HUES64 (cell line): ENCODE measurements around the gene SMOC2.

Experiments
- H3K27ac ChIP-seq: 2 replicates; pipeline ENCODE4 v1.7.0; 2013; ENCODE audit warnings: low read depth, low read length, inconsistent platforms
- H3K27me3 ChIP-seq: 2 replicates; pipeline ENCODE4 v1.6.1; 2013; ENCODE audit warnings: mild to moderate bottlenecking, low read length; ENCODE audit not compliant: insufficient read depth
- H3K36me3 ChIP-seq: 2 replicates; pipeline ENCODE4 v1.6.1; 2013; ENCODE audit warnings: mild to moderate bottlenecking, low read length; ENCODE audit not compliant: insufficient read depth
- H3K4me1 ChIP-seq: 2 replicates; pipeline ENCODE4 v1.6.1; 2013; ENCODE audit warnings: mild to moderate bottlenecking, low read length, moderate library complexity; ENCODE audit not compliant: insufficient read depth
- H3K4me3 ChIP-seq: 2 replicates; pipeline ENCODE4 v1.5.1; 2013; ENCODE audit warnings: mild to moderate bottlenecking, low read length, moderate library complexity
- H3K9ac ChIP-seq: 2 replicates; pipeline ENCODE4 v1.6.1; 2013; ENCODE audit warnings: mild to moderate bottlenecking, low read depth, low read length
- H3K9me3 ChIP-seq: 2 replicates; pipeline ENCODE4 v1.6.1; 2013; ENCODE audit warnings: low read depth, low read length; ENCODE audit not compliant: insufficient read depth
- WGBS: fragments of 150-250, 120-280 bp; methylation state at CpG from one replicate; pipeline ENCODE4 v1.1.7; 2013; ENCODE audit warnings: missing lambda C conversion rate; 5-methylcytosine and 5-hydroxymethylcytosine counted together

SMOC2 gene

DNA sequence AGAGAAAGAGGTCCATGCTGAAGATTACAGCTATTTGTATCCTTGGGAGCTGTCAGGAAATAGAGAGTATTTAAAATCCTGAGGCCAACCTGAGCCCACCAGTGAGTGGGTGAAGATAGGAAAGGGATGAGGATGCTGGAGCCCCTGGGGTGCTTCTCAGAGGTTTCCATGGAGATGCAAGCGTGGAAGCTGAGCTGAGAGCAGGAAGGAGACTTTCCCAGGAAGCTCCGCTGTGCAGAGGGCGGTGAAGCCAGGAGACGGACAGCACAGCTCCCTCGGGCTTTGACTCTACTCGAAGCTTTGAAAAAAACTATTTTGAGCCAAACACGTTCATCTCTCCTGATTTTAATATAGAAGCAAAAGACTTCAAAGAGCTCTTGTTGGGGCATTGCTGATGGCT lies 222.1 kb downstream of the SMOC2 start:
- WGBS = 86% methylated on average over 7 of the region's 7 CpGs
- Histone ChIP-seq H3K4me1 (peaks cover 23% of the 10 kb centered on the region), H3K36me3 (no peaks in the 10 kb centered on the region), H3K27me3 (no peaks in the 10 kb centered on the region), H3K4me3 (no peak overlapping the region), H3K27ac (no peak overlapping the region), H3K9me3 (0 out of 2 replicates have a peak, but pooled peaks cover 3% of the 10 kb centered on the region), H3K9ac (no peak overlapping the region)

DNA sequence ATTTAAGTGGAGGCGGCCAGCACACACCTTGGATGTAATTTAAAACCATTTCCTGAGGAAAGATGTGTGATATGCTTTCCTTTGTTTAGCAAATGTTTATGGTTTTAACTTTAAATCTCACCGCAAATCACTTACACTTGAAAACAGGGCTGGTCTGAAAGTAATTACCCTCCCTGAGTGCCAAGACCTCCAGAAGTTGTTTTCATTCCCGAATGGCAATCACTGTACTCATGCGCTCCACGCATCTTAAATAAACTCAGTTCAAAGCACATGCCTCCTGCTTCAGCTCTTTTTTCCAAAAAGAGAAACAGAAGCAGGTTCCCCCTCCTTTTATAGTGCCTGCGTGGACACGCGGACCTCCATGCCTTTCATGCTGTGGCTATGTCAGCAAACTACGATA lies 224.0 kb downstream of the SMOC2 start:
- 89% methylated on average over 9 of the region's 9 CpGs for WGBS
- Histone ChIP-seq H3K27ac (no peak overlapping the region), H3K36me3 (no peaks in the 10 kb centered on the region), H3K4me3 (no peak overlapping the region), H3K9ac (no peak overlapping the region), H3K9me3 (no peaks in the 10 kb centered on the region), H3K27me3 (no peaks in the 10 kb centered on the region), H3K4me1 (peaks cover 23% of the 10 kb centered on the region)

DNA sequence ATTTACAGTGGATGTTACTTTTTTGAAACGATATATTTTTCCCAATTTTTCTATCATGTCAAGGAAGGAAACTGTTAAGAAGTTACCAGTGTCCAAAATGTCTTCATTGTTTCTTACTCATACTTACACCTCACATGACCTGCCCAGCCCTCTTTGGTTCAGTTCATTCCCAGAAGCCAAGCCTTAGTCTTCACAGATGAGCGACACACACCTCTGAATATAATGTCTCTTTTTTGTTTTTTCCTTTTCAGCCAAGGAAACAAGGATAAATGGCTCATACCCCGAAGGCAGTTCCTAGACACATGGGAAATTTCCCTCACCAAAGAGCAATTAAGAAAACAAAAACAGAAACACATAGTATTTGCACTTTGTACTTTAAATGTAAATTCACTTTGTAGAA lies 225.2 kb downstream of the SMOC2 start:
- Histone ChIP-seq H3K36me3 (no peaks in the 10 kb centered on the region), H3K27ac (no peak overlapping the region), H3K27me3 (no peaks in the 10 kb centered on the region), H3K9me3 (no peaks in the 10 kb centered on the region), H3K4me1 (peaks cover 23% of the 10 kb centered on the region), H3K4me3 (no peak overlapping the region), H3K9ac (no peak overlapping the region)
- 83% methylated on average over 3 of the region's 3 CpGs for WGBS

DNA sequence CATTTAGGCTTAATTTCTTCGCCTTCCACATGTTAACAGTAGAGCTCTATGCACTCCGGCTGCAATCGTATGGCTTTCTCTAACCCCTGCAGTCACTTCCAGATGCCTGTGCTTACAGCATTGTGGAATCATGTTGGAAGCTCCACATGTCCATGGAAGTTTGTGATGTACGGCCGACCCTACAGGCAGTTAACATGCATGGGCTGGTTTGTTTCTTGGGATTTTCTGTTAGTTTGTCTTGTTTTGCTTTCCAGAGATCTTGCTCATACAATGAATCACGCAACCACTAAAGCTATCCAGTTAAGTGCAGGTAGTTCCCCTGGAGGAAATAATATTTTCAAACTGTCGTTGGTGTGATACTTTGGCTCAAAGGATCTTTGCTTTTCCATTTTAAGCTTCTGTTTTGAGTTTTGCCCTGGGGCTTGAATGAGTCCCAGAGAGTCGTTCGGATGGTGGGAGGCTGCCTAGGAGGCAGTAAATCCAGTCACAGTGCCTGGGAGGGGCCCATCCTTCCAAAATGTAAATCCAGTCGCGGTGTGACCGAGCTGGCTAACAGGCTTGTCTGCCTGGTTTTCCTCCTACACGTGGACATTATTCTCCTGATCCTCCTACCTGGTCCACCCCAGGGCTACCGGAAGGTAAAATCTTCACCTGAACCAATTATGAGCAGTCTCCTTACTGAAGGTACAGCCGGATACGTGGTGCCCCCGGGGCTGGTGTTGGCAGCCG lies 225.9 kb downstream of the SMOC2 start:
- Histone ChIP-seq H3K9me3 (no peaks in the 10 kb centered on the region), H3K27me3 (no peaks in the 10 kb centered on the region), H3K4me1 (peaks cover 23% of the 10 kb centered on the region), H3K27ac (no peak overlapping the region), H3K36me3 (no peaks in the 10 kb centered on the region), H3K9ac (no peak overlapping the region), H3K4me3 (no peak overlapping the region)
- WGBS = 74% methylated on average over 18 of the region's 18 CpGs

DNA sequence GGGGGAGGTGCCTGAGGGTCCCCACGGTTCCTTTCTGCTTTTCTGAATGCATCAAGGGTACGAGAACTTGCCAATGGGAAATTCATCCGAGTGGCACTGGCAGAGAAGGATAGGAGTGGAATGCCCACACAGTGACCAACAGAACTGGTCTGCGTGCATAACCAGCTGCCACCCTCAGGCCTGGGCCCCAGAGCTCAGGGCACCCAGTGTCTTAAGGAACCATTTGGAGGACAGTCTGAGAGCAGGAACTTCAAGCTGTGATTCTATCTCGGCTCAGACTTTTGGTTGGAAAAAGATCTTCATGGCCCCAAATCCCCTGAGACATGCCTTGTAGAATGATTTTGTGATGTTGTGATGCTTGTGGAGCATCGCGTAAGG lies 226.4 kb downstream of the SMOC2 start:
- H3K4me3 ChIP-seq = no peak overlapping the region
- H3K9me3 ChIP-seq = no peaks in the 10 kb centered on the region
- 91% methylated on average over 7 of the region's 7 CpGs for WGBS
- no peaks in the 10 kb centered on the region for H3K27me3 ChIP-seq
- H3K27ac ChIP-seq = no peak overlapping the region
- H3K36me3 ChIP-seq = no peaks in the 10 kb centered on the region
- H3K4me1 ChIP-seq = peaks cover 23% of the 10 kb centered on the region
- H3K9ac ChIP-seq = no peak overlapping the region

DNA sequence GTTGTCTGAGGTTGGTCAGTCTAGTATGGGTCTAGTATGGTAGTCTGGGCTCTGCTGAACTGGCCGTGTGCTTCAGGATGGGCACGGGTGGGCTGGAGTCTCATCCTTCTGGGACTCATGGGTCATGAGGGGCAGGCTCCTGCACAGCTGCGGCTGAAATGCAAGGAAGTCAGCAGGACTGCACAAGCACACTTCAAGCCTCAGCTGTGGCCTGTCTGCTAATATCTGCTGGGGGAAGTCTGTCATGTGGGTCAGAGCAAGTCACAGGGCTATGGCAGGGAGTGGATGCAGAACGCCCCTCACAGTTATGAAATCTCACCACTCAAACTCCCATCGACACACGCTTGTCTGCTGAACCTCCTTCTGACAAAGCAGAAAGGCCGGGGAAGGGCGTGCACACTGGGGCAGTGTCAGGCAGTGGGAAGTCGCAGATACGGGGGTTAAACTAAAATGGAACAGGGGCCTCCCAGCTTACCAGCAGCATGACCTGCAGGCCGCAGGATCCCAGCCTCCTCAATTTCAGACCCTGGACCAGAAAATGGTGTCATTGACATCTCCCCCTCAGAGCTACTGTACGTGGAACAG lies 229.5 kb downstream of the SMOC2 start:
- WGBS = 95% methylated on average over 12 of the region's 12 CpGs
- Histone ChIP-seq H3K27ac (no peak overlapping the region), H3K4me3 (no peak overlapping the region), H3K9ac (no peak overlapping the region), H3K9me3 (no peaks in the 10 kb centered on the region), H3K4me1 (peaks cover 17% of the 10 kb centered on the region), H3K27me3 (no peaks in the 10 kb centered on the region), H3K36me3 (no peaks in the 10 kb centered on the region)

DNA sequence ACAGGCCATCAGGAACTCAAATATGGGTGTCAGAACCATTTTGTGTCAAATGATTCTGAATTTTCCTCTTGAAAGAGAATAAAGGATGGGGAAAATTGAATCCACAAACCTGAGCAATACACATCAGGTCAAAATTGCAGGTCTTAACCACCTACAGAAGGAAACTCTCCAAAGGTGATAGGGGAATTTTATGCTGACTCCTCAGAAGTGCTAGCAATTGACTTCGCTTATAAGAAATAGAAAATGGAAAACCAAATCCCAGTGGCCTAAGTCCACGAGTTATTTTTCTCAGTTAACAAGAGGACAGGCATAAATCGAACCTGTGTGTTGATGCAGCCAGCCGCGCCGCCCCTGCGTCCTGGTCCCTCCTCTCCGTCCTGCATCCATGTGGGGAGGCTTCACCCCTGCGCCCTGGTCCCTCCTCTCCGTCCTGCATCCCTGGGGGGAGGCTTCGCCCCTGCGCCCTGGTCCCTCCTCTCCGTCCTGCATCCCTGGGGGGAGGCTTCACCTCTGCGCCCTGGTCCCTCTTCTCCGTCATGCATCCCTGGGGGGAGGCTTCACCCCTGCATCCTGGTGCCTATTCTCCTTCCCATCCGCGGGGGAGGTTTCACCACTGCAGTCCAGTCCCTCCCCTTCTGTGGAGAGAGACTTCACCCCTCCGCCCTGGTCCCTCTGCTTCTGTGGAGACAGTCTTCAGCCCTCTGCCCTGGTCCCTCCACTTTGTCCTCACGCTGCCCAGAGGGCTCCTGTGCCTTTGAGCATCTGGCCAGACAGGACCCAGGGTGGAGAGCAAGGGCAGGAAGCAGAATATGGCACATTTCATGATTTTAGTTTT lies 230.3 kb downstream of the SMOC2 start:
- Histone ChIP-seq H3K9me3 (no peaks in the 10 kb centered on the region), H3K9ac (no peak overlapping the region), H3K36me3 (no peaks in the 10 kb centered on the region), H3K4me1 (peaks cover 13% of the 10 kb centered on the region), H3K4me3 (no peak overlapping the region), H3K27me3 (no peaks in the 10 kb centered on the region), H3K27ac (no peak overlapping the region)
- 92% methylated on average over 19 of the region's 19 CpGs for WGBS

DNA sequence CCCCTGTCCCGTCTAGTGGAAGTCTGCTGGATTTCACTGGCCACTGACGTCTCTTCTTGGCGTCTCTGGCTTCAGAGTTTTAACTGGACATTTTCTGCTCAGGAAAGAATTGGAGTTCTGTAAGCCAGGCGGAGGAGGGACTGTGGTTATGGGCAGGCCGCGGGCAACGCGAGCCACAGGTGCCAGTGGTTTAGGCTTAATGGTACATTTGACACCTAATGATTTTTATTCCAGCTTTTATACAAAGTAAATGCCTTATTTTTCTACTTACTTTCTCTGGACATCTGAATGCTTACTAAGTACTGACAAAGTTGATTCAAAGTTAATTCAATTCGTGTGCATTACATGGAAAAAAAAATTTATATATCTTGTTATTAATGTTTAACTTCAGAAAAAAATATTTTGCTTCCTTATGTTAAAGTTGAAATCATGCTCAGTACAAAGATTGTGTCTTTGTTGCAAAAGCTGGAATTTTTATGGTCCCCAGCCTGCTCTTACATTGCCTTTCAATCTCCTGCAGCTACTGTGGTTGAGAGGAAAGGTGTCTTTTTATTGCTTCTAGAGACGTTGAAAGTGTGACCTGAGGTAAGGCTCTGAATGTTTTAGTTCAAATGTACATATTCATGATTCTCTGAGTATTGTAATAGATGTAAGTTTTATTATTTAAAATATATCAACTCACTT lies 231.0 kb downstream of the SMOC2 start:
- WGBS = 95% methylated on average over 9 of the region's 10 CpGs
- no peaks in the 10 kb centered on the region for H3K36me3 ChIP-seq
- H3K4me3 ChIP-seq = no peak overlapping the region
- H3K27ac ChIP-seq = no peak overlapping the region
- no peaks in the 10 kb centered on the region for H3K9me3 ChIP-seq
- H3K9ac ChIP-seq = no peak overlapping the region
- no peaks in the 10 kb centered on the region for H3K27me3 ChIP-seq
- H3K4me1 ChIP-seq = peaks cover 7% of the 10 kb centered on the region; the same call in 1 of the 2 replicates

DNA sequence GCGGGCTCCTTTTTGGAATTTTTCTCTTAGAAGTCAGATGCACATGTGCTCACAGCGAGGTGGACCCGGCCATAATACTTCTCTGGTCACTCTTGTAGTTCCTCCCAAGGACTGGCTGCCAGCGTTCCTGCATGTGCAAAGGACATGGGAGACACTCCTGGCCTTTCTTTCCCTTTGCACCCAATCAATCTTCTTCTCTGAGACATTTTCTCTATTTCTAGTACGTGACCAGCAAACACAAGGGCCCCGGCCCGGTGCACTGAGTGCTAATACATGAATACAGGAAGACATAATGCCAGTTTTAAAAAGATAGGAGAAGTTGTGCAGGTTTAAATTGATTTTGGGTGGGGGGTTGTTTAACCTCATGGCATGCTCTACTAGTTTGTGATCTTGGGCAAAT lies 233.6 kb downstream of the SMOC2 start:
- Histone ChIP-seq H3K9me3 (no peaks in the 10 kb centered on the region), H3K27me3 (no peaks in the 10 kb centered on the region), H3K4me3 (no peak overlapping the region), H3K27ac (no peak overlapping the region), H3K9ac (no peak overlapping the region), H3K36me3 (no peaks in the 10 kb centered on the region), H3K4me1 (no peaks in the 10 kb centered on the region)
- 96% methylated on average over 7 of the region's 7 CpGs for WGBS

DNA sequence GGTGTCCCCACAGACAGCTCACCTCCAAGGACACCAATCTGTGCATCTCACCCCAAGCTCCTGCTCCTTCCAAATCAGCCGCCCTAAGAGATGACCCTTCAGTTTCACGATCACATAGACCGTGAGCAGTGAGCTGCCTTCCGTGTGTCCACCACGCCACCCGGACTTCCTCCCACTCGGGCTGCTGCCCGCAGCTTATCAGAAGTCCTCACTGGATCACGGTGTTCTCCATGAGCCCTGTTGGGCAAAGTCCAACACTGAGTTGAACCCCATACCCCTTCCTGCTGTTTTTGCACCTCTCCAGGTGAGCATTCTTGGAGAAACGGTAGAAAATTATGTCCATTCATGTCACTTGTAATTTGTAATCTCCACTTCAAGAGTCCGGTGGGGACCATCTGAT lies 234.4 kb downstream of the SMOC2 start:
- H3K27me3 ChIP-seq = no peaks in the 10 kb centered on the region
- no peak overlapping the region for H3K9ac ChIP-seq
- no peak overlapping the region for H3K27ac ChIP-seq
- H3K9me3 ChIP-seq = no peaks in the 10 kb centered on the region
- H3K4me3 ChIP-seq = no peak overlapping the region
- H3K36me3 ChIP-seq = no peaks in the 10 kb centered on the region
- no peaks in the 10 kb centered on the region for H3K4me1 ChIP-seq
- 79% methylated on average over 11 of the region's 11 CpGs for WGBS
